ENCODE results near the gene SPATA6. TPM values are rescaled to one million over a fixed set of nuclear protein-coding genes. Genes with fewer than 3 reads are reported as not detected.

The SPATA6 gene
- total and polyA plus RNA-seq, 2 of the 4 experiments (the other 2 are of a cell fraction), result 1.1 to 2.0 TPM

- H3K27me3 ChIP-seq (ENCODE audit: control insufficient read depth, insufficient read depth, low read length), result no peaks in the 10 kb centered on the region
- H3K4me3 ChIP-seq (ENCODE audit: insufficient read depth, low read depth, low read length), result no peak overlapping the region
- no peak overlapping the region for H4K91ac ChIP-seq (ENCODE audit: insufficient read depth, low read depth, low read length)
- no TSS peak for BruUV-seq (replicated peaks)
- H2BK120ac ChIP-seq (ENCODE audit: low read depth, low read length), result no peak overlapping the region
- no peak overlapping the region for H3K4me2 ChIP-seq (ENCODE audit: low read depth, low read length)
- no peak overlapping the region for H3K27ac ChIP-seq (ENCODE audit: insufficient read depth, low read length)
- no peaks in the 10 kb centered on the region for H3K36me3 ChIP-seq (ENCODE audit: control insufficient read depth, insufficient read depth, low read length)
- WGBS, 2 experiments (ENCODE audit: extremely low coverage in 2 of 2, insufficient read length in 1 of 2), result no CpG with 5 or more reads among the region's 1 CpG
- H3K9ac ChIP-seq (ENCODE audit: low read depth, low read length), result no peak overlapping the region
- H2BK15ac ChIP-seq (ENCODE audit: low read depth, low read length), result no peak overlapping the region
- no peak overlapping the region for H3K14ac ChIP-seq (replicated peaks; ENCODE audit: low read depth, low read length)
- TF ChIP-seq POLR2A (IDR thresholded peaks at IDR 0.05; ENCODE audit: low read depth, low read length) (no peak), NFE2L2 (IDR thresholded peaks at IDR 0.05; ENCODE audit: low read depth, low read length) (no peak), BHLHE40 (IDR thresholded peaks at IDR 0.05; ENCODE audit: low read depth, low read length) (no peak), MAFK (IDR thresholded peaks at IDR 0.05; ENCODE audit: low read depth, low read length) (no peak), FOS (IDR thresholded peaks at IDR 0.05; ENCODE audit: low read depth, low read length) (no peak), ELK1 (IDR thresholded peaks at IDR 0.05; ENCODE audit: borderline replicate concordance, low read depth, low read length) (no peak), RCOR1 (IDR thresholded peaks at IDR 0.05; ENCODE audit: insufficient replicate concordance, low read length) (no peak)
- intact Hi-C loops (cut with micrococcal nuclease) (no loop called here), in situ Hi-C loops (cut with MboI; ENCODE audit: low sequenced_read_pairs) (no loop called here), dilution Hi-C loops (cut with HindIII; ENCODE audit: low sequenced_read_pairs, unreplicated experiment) (no loop called here)
- no peaks in the 10 kb centered on the region for H3K4me1 ChIP-seq (ENCODE audit: control insufficient read depth, insufficient read depth, low read length)
- 0 out of 2 replicates have a peak, but pooled peaks cover 3% of the 10 kb centered on the region for H3K9me3 ChIP-seq (ENCODE audit: control insufficient read depth, insufficient read depth, low read length)
- POLR2A ChIA-PET (ENCODE audit: unreplicated experiment), result no interaction called here
- DNase-seq (no peak), ATAC-seq (ENCODE audit: low read depth) (no peak)
- no peak overlapping the region for H3K56ac ChIP-seq (ENCODE audit: extremely low read depth, insufficient read depth, low read length)
- no peaks in the 10 kb centered on the region for H3K9me1 ChIP-seq (ENCODE audit: insufficient read depth, low read length)
- H3K23ac ChIP-seq (ENCODE audit: low read depth, low read length), result no peak overlapping the region
- H3K18ac ChIP-seq (ENCODE audit: low read depth, low read length), result no peak overlapping the region
- H2BK5ac ChIP-seq (ENCODE audit: low read depth, low read length, poor library complexity, severe bottlenecking), result no peak overlapping the region
- no peak overlapping the region for H2BK20ac ChIP-seq (ENCODE audit: low read depth, low read length)
- no peak overlapping the region for H4K8ac ChIP-seq (ENCODE audit: low read depth in 2 of 2, low read length in 2 of 2)
- CTCF ChIA-PET, result no interaction called here
- H4K5ac ChIP-seq (ENCODE audit: low read depth, low read length), result no peak overlapping the region
- no peak overlapping the region for H2AK5ac ChIP-seq (ENCODE audit: low read depth, low read length)
- H3K4ac ChIP-seq (ENCODE audit: low read depth, low read length), result no peak overlapping the region
- H2AK9ac ChIP-seq (replicated peaks; ENCODE audit: low read depth, low read length, poor library complexity), result no peak overlapping the region
- no peaks in the 10 kb centered on the region for H4K20me1 ChIP-seq (ENCODE audit: insufficient read depth, low read length)
- H3K79me1 ChIP-seq (ENCODE audit: low read depth in 1 of 2, low read length in 2 of 2), result no peaks in the 10 kb centered on the region
- no peak overlapping the region for H2AFZ ChIP-seq (replicated peaks; ENCODE audit: low read length, poor library complexity)
Observed at GRCh38 chr1:48430832-48431231, 41.2 kb downstream of the SPATA6 start.
